ENCODE measurements around the gene METTL5.

DNA sequence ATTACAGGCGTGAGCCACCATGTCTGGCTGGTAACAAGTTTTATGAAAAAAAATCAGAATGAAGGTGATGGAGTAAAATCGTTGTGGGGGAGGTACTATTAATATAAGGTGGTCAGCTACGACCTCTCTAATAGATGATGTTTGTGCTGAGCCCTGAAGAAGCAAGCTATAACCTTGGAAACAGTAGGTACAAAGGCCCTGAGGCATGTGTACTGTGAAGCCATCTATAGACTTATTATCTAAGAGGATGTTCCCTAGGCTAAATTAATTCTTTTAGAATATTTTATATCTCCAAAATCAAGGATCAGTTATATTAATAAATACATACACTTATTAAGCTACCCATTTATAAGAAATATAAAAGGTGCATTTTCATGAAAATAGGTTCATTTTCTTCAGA, 49.4 kb downstream of the METTL5 start:
- TF ChIP-seq, protein P1, sequence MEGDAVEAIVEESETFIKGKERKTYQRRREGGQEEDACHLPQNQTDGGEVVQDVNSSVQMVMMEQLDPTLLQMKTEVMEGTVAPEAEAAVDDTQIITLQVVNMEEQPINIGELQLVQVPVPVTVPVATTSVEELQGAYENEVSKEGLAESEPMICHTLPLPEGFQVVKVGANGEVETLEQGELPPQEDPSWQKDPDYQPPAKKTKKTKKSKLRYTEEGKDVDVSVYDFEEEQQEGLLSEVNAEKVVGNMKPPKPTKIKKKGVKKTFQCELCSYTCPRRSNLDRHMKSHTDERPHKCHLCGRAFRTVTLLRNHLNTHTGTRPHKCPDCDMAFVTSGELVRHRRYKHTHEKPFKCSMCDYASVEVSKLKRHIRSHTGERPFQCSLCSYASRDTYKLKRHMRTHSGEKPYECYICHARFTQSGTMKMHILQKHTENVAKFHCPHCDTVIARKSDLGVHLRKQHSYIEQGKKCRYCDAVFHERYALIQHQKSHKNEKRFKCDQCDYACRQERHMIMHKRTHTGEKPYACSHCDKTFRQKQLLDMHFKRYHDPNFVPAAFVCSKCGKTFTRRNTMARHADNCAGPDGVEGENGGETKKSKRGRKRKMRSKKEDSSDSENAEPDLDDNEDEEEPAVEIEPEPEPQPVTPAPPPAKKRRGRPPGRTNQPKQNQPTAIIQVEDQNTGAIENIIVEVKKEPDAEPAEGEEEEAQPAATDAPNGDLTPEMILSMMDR (IDR thresholded peaks at IDR 0.05; ENCODE audit: insufficient read depth, low read length) = no peak
- TF ChIP-seq POLR2AphosphoS5 (IDR thresholded peaks at IDR 0.05; ENCODE audit: low read depth) (no peak), REST (IDR thresholded peaks at IDR 0.05; ENCODE audit: insufficient replicate concordance, low read depth) (no peak), GABPA (IDR thresholded peaks at IDR 0.05; ENCODE audit: low read depth) (no peak), SPI1 (IDR thresholded peaks at IDR 0.05; ENCODE audit: borderline replicate concordance, low read depth) (no peak)

All from HL-60 (cell line).